AG04449 (cell line): Measurements from ENCODE around the gene SLC23A2.

ENCODE experiments used
- CTCF ChIA-PET: fragments of 350-600 bp; formaldehyde crosslinking; extraction: SDS; loops from one replicate; lab custom pipeline; 2021; ENCODE audit warnings: antibody characterized with exemption; lab: Yijun Ruan, JAX
- POLR2A ChIA-PET: fragments of 400-600, 350-600 bp; formaldehyde crosslinking; extraction: SDS; loops from one replicate; lab custom pipeline; 2020; ENCODE audit warnings: antibody characterized with exemption, inconsistent platforms; lab: Yijun Ruan, JAX
- DNase-seq: peaks from one replicate; pipeline ENCODE4 v3.0.0-alpha.2; 2010; ENCODE audit warnings: low read depth, low spot score
- H3K4me3 ChIP-seq: 2 replicates; pipeline ENCODE4 v1.5.1; 2011; ENCODE audit warnings: low read depth, mild to moderate bottlenecking, control low read depth, low read length
- TF ChIP-seq, protein P1 (sequence below): IDR thresholded peaks from one replicate; pipeline ENCODE4 v1.5.1; 2011; ENCODE audit warnings: mild to moderate bottlenecking, moderate library complexity, low read length, control low read depth, inconsistent platforms; ENCODE audit not compliant: insufficient read depth; ENCODE audit errors: missing control alignments

The SLC23A2 gene

DNA sequence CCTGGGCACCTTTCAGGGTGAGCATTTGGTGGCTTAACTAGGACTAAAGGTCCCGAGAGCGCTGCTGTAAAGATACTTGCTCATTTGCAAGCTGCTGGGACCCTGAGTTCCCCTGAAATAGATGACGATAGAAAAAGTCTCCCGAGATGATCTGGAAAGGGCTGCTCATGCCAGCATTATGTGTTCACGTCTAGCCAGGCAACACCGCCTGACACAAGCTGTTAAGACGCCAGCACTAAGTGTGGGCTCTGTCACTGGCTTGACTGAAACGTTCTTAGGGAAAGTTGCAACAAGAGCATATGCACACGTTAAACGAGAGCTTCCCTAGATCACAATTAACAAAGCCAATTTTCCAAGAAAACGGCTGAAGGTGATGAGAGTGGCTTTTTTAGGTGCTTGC lies 113.7 kb downstream of the SLC23A2 start:
- CTCF ChIA-PET = interaction anchor here (1.1 to 1.2 kb wide), 2 partner anchors 11 to 185 kb away, joined by 3 to 4 read pairs; no protein-coding TSS in a partner anchor

DNA sequence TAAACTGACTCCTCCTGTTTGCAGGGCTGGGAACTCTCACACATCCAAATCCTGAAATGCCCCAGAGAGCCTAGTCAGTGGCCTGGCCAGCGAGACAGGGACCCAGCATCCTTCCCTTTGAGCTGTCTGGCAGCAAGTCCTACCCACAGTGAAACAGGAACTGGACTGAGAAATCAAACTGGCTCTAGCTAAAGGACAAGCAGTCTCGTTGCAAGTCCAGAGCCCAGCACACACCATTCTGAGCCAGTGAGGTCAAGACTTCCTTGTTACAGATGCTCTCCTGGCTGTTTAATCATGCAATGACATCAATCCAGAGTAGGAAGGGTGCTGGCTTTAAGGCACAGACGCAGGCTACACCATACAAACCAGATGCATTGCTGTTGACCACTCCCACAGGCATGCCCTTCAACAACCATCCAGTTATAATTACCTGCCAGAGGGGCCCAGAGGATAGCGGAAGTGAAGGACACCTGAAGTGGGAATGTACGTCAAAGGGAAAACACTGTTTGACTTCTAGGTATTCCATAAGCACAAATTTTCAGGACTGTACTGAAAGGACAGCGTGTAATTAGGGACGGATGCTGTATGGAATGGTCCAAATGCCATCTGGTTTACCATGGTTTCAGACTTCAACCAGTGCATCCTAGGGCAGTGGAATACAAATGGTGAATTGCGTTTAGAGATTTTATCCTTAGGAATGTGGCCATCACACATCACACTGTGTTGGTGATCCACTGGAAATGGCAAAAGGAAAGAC lies 114.4 kb downstream of the SLC23A2 start:
- no peak for DNase-seq
- ChIA-PET POLR2A (no interaction called here), CTCF (no interaction called here)
- no peak overlapping the region for H3K4me3 ChIP-seq
- TF ChIP-seq, protein P1, sequence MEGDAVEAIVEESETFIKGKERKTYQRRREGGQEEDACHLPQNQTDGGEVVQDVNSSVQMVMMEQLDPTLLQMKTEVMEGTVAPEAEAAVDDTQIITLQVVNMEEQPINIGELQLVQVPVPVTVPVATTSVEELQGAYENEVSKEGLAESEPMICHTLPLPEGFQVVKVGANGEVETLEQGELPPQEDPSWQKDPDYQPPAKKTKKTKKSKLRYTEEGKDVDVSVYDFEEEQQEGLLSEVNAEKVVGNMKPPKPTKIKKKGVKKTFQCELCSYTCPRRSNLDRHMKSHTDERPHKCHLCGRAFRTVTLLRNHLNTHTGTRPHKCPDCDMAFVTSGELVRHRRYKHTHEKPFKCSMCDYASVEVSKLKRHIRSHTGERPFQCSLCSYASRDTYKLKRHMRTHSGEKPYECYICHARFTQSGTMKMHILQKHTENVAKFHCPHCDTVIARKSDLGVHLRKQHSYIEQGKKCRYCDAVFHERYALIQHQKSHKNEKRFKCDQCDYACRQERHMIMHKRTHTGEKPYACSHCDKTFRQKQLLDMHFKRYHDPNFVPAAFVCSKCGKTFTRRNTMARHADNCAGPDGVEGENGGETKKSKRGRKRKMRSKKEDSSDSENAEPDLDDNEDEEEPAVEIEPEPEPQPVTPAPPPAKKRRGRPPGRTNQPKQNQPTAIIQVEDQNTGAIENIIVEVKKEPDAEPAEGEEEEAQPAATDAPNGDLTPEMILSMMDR = no peak

More for the DNA sequence above, 113.7 kb downstream of the SLC23A2 start:
- no peak overlapping the region for H3K4me3 ChIP-seq
- no peak for DNase-seq
- POLR2A ChIA-PET = no interaction called here
- TF ChIP-seq, protein P1 = no peak

DNA sequence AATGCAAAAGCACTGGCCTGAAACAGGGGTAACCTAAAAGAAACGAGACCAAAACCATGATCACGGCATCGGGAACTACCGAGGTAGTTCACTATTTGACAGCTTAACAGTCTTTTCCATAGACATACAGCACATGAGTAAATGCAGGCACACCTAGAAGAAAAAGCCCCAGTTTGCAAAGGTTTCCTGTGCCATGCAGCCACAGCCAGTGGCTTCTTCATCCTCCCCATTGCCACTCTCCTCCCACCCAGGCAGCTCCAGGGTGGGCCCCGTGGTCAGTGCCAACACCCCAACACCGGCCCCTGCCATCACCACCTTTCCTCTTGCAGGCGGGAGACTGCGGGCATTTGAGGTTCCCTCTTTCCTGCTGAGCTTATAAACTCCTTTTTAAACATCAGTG lies 115.4 kb downstream of the SLC23A2 start:
- no peak for DNase-seq
- ChIA-PET CTCF (interaction anchor here (0.9 kb wide), 1 partner anchor 70 kb away, joined by 3 read pairs; no protein-coding TSS in a partner anchor), POLR2A (no interaction called here)
- no peak overlapping the region for H3K4me3 ChIP-seq
- TF ChIP-seq, protein P1 = no peak

DNA sequence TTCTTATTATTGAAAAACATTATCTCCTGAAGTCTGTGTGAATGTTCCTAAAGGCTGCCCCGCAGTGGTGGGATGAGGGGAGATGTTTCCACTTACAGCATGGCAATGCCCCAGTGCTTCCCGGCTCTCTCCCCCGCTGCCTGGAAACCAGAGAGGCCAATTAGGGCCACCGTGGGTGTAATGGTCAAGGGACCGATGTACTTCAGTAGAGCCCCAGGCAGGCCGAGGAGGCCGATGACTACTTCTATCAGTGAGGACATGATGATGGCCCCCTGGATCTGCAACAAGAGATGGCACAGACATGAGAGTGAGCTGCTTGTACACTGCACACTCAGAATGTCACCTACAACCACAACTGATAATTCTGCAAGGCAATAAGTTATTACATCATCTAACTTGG lies 117.8 kb downstream of the SLC23A2 start:
- ChIA-PET POLR2A (no interaction called here), CTCF (no interaction called here)
- H3K4me3 ChIP-seq = no peak overlapping the region
- TF ChIP-seq, protein P1 = no peak
- DNase-seq = no peak

DNA sequence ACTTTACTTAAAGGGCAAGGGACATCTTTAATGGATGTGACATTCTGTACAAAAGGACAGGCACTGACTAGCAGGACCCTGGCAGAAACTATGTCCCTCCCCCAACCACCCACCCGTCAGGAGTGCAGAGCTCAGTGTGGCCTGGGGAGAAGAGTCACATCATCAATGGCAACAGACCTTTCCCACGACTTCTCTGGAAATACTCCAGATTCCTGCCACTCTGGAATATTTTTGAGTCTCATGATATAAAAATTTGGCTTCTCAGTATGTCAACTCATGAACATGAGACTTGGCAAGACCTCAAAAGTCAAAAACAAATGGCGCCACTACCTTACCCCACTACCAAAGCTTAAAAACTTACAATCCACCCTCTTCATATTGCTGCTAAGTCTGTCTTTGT lies 118.3 kb downstream of the SLC23A2 start:
- TF ChIP-seq, protein P1 = no peak
- ChIA-PET POLR2A (no interaction called here), CTCF (no interaction called here)
- no peak for DNase-seq
- H3K4me3 ChIP-seq = no peak overlapping the region

DNA sequence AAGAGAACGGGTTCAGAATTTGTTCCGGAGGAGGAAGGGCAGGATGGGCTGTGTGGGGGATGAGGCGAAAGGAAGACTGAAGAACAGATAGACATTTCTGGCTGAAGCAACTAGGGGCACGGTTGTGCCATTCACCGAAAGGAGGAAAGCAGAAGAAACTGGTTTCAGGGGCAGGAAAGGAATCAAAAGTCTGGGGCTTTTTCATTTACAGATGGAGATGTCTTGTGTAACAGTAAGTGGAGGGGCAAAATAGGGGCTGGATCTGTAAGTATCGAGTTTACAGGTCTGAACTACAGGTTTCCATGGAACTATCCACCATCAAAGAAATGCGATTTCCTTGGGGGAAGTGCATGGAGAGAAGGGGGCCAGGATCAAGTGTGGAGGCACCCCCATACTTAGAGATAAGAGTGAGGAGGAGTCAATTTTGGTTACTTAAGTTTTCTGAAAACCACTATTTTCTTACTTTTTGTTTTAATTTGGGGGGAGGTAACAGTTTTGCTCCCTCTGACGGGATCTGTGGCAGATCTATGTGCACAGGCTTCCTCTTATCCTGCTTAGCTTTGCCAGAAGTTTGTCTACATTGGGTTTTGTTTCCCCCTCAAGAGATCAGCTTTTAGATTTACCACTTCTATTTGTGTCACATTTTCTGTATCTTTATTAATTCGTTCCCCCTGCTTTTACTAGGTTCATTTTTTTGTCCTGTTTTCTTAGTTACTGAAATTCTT lies 120.1 kb downstream of the SLC23A2 start:
- no peak for DNase-seq
- CTCF ChIA-PET = no interaction called here
- TF ChIP-seq, protein P1 = no peak
- H3K4me3 ChIP-seq = no peak overlapping the region
- POLR2A ChIA-PET = no interaction called here
